Activated T-cell treated with anti-CD3 and anti-CD28 coated beads for 4 hours (primary cell): Measurements from ENCODE around the gene BCAS4.
"Not testable (repeated sequence)": the region's sequence is repeated elsewhere in the genome, so short reads cannot be mapped to it uniquely, and the experiment has no call there.

ENCODE experiments used
- DNase-seq: peaks from one replicate; pipeline ENCODE4 v3.0.0-alpha.2; 2020

BCAS4 gene

DNA sequence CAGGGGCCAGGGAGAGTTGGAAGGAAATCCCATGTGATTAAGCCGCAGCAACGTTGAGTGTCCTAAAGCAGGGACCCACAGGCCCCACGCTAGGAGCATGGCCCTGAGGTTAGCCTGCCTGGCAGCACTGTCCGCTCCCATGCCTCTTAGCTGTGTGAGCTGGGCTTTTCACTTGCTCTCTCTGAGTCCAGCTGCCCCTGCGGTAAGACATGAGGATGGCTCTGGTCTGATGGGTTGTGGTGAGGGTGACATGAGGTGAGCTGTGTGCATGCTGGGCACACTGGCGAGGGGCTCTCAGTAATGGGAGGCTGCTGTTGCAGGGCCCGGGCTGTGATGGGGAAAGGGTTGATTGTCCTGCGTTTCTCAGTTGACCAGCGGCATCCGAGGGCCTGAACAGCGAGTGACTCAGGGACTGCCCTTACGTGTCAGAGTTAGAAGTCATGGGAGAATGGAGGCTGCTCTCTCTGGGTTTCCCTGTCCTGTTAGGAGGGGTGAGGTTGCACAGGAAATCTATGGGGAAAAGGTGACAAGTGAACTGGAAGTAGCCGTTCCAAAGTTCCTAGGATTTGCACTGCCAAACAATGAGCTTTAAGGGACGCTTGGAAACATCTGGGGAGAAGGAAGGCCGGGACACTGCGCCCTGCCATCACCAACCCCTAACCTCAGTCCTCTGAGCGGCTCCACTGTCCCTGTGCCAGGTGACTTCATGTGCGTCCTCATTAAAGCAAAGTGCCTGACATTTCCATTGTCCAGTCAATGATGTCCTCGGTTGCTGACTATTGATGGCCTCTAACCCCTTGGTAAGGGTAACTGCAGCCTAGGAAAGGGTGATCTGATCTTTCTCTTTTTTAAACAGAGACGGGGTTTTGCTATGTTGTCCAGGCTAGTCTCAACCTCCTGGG is 85.0 kb downstream of the BCAS4 start:
- DNase-seq: no peak

DNA sequence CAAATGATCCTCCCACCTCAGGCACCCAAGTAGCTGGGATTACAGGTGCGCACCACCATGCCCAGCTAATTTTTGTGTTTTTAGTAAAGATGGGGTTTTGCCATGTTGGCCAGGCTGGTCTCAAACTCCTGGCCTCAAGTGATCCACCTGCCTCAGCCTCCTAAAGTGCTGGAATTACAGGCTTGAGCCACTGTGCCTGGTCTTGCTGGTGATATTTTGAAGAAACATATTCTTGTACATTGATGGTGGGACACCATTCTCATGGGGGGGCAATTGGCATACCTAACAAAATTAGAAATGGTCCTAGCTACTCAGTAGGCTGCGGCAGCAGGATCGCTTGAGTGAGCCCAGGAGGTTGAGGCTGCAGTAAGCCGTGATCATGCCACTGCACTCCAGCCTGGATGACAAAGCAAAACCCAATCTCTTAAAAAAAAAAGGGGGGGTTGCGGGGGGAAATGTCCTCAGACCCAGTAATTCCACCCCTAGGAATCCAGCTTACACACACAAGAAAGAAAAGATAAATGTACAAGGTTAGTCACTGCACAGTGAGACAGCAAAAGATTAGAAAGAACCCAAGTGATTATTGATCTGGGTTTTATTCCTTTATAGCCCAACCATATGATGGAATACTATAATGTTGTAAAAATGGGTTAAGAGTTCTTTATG is 87.0 kb downstream of the BCAS4 start:
- DNase-seq: not testable (repeated sequence)

DNA sequence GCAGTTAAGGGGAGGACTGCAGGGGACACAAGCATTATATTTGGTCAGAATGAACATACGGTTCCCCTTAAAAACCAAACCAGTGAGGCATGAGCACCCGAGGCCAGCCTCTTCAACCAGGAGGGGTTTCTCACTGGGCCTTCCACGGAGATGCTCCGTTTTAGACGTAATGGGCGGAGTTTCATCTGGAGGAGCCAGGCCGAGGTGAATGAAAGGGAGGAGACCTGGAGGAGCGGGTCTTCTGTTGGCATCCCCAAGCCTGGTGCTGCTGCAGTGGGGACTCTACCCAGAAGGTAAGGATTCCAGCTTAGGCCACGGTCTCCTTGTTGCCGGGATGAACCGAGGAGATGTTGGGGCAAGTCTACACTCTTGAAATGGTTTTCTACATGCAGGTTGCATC is 89.0 kb downstream of the BCAS4 start:
- no peak for DNase-seq

DNA sequence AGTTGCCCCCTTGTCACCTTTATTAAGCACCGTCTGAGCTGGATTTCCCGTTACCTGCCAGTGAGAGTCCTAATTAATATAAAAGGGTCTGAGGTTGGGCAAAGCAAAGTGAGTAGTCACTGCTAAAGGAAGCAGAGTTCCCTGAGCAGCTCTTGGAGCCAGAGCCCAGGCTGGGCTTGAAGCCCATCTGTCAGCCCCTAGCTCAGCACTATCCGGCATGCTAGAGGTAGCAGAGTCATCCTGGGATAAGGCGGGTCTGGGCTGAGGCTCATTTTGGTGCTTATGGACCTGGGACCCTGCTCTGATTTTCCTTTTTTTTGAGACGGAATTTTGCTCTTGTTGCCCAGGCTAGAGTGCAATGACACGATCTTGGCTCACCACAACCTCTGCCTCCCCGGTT is 90.2 kb downstream of the BCAS4 start:
- no peak for DNase-seq

DNA sequence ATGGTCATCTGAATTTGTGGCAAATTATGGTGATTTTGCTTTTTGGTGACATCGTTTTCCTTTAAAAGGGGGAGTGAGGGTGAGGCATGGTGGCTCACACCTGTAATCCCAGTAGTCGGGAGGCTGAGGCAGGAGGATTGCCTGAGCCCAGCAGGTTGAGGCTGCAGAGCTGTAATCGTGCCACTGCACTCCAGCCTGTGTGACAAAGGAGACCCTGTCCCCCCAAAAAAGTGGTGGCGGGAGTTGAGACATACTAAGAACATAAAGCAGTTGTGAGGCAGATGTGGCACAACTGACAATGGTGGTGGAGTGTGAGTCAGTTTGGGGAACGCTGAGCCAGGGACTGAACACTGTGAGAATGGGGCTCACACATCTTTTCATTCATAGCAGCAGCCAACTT is 90.9 kb downstream of the BCAS4 start:
- DNase-seq: no peak

DNA sequence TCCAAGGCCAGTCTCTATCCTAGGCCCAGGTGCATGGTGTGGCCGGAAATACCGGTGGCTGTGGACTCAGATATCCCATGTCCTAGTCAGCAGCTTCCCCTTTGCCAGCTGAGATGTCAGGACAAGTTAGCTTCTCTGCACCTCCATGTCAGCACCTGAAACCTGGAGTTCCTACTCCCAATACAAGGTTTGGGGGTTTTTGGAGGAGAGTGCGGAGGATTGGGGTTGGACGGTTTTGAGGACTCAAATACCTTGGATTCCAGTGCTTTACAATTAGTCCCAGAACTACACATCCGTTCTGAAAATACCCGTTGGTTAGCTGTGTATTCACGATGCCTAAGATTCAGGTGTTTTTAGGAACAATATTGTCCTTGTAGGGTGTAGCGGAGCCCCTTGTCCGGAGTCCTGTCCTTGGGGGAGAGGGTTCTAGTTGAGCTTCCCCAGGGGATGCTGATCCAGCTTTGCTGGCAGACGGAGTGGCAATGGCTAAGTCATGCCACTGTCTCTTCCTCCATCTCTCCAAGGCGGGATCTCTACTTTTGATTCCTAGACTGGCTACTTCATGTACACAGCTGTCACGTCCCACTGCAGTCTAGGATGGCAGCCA is 91.4 kb downstream of the BCAS4 start:
- DNase-seq: no peak

DNA sequence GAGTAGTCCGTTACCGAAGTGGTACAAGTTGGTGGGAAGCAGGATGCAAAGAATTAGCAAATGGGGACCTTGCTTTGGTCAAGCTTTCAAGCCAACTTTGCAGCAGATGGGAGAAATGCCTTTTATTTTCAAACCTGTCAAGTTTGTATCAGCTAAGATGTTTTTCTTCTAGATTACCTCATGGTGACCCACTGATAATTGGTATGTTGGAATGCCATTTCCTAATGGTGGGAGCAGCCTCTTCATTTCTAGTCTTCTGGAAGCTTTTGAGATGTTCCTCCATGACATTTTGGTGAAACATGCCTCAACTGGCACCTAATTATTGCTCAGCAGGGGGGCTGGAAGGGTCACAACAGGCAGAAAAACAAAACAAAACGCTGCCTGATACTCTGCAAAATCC is 92.7 kb downstream of the BCAS4 start:
- no peak for DNase-seq

DNA sequence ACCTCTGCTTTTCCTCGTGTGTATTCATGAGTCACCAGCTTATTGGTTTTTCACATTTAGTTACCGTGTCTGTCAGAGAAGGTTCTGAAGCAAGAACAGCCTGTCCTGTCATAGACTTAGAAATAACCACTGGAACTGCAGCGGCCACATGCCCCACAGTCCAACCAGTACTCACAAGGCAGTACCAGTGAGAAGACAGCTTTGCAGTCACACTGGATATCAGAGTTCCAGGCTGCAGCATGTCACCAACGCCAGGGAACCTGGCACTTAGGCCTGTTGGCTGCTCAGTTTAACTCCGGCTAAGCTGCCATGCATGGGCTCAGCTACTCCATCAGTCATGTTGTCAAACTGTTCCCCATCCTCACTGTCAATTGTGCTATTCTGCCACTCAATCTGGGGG is 96.3 kb downstream of the BCAS4 start:
- DNase-seq: no peak

DNA sequence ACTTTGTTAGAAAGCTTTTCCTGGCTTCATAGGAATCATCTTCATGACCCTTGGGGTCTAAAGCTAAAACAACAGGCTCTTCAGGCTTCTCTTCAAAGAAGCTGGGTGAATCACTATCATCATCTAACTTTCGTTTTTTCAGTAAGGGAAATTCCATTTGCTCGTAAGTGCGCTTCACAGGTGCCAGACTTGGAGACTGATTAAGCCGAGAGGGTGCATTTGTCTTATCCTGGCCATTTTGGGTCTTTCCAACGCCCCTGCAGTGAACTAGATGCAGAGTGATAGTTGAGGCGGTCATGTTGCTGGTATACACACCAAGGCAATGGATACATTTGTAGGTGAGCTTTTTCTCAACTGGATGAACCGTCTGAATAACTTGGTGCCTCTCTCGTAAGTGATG is 97.5 kb downstream of the BCAS4 start:
- DNase-seq: no peak

DNA sequence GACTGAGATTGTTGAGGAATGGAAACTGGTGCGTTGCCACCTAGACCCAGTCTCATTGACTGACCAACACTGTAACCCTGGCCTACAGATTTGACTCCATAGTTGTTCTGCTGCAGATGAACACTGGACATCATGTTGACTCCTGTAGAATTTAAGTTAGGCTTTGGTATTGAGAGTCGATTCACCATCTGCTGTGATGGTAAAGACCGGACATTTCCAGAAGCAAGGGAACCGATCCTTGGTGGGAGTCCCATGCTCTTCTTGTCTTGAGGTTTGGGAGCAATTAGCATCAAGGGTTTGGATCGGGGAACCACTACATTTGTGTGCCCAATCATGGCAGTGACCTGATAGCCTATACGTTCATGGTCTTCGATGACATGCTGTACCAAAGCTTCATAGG is 98.8 kb downstream of the BCAS4 start:
- no peak for DNase-seq

DNA sequence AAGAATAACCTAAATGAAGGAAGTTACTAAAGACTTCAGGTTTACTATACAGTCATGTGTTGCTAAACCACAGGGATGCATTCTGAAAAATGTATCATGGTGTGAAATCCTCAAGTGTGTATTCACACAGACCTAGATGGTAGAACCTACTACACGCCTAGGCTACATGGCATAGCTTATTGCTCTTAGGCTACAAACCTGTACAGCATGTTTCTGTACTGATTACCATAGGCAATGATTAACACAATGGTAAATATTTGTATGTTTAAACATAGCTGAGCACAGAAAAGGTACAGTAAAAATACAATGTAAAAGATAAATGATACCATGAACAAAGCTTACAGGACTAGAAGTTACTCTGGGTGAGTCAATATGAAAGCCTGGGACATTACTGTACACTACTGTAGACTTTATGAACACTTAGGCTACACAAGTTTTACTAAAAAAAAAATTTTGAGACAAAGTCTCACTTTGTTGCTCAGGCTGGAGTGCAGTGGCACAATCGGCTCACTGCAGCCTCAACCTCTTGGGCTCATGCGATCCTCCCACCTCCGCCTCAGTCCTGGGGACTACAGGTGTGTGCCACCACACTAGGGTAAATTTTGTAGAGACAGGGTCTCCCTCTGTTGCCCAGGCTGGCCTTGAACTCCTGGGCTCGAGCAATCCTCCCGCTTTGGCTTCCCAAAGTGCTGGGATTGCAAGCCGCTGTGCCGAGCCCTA is 100.4 kb downstream of the BCAS4 start:
- no peak for DNase-seq

DNA sequence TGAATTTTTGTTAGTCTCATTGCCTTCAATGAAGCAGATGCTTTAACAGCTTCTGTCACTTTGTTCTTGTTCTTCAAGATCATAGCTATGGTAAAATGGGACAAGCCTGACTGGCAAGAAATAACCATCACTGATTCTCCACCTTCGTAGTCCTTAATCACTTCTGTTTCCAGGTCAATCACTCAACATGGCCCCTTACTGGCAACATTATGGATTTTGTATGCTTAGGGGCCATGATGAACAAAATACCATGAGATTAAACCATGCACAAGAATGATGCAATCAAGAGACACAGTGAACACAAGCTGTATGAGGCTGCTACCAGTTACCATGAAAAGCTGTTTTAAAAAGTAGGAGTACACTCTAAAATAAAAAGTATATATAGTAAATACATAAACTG is 103.6 kb downstream of the BCAS4 start:
- DNase-seq: no peak

DNA sequence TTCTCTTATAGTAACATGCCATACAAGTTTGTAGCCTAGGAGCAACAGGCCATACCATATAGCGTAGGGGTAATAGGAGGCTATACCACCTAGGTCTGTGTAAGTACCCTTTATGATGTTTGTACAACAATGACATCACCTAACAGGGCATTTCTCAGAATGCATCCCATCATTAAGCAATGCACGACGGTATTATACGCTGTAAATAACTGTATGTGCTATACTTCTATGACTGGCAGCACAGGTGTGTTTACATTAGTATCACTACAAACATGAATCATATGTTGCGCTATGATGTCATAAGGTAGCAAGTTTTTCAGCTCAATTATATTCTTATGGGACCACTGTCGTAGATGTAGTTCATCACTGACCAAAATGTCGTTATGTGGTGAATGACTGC is 105.4 kb downstream of the BCAS4 start:
- DNase-seq: no peak

DNA sequence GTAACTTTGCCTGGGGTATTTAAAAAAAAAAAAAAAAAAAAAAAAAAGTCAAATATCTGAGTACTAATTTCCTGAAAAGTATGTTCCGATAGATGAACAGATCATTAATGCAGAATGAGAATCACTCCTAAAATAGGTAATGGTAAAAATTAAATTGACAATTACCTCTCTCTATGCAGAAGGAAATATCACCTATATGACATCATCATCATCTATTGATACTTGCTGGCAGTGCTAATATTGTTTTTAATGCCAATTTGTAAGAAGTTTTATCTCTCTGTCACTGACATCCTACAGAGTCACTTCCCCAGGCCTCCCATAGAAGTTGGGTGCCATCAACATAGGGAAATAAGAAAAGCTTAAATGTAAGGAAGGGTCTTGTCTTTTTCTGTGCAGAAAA is 106.4 kb downstream of the BCAS4 start:
- no peak for DNase-seq

DNA sequence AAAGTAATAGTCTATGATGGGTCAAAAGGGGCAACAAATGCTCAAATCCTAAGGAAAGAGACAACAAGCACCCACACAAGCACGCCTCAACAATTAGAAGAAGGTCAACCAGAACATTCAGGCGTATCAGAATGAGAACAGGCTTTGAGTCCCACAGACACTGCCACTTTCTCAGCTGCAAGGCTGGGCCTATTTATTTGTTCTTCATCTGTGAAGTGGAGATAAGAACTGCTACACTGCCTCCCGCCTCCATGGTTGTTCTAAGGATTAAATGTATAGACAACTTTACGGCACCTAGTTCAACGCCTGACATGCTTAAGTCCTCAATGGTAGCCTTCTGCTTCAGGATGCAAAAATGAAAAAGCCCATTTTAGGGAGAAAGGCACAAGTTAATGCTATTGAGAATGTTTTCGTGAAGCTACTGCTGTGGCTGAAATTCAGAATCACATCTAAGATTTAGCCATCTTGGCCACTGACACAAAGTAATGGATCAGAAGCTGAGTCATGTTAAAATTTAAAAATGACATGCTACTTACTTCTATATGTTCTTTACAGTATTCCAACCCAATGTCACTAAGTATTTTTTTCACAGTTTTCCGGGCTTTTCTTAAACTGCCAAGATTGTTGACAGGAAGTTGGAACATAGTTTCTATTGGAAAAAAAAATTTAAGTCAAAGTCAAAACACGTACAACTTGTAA is 108.6 kb downstream of the BCAS4 start:
- DNase-seq: no peak

DNA sequence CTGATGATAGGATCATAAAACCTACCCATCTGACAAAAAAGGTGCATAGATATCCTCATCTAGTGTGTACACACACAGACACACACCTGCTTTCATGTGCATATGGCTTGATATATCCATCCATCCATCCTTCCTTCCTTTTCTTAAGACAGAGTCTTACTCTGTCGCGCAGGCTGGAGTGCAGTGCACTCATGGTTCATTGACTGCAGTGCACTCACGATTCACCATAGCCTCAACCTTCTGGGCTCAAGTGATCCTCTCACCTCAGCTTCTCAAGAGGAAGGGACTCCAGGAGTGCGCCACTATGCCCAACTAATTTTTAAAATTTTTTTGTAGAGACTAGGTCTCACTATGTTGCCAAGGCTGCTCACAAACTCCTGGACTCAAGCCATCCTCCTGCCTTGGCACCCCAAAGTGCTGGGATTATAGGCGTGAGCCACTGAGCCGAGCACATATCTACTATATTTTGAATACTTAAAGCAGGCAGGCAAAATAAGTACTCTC is 109.3 kb downstream of the BCAS4 start:
- DNase-seq: no peak

DNA sequence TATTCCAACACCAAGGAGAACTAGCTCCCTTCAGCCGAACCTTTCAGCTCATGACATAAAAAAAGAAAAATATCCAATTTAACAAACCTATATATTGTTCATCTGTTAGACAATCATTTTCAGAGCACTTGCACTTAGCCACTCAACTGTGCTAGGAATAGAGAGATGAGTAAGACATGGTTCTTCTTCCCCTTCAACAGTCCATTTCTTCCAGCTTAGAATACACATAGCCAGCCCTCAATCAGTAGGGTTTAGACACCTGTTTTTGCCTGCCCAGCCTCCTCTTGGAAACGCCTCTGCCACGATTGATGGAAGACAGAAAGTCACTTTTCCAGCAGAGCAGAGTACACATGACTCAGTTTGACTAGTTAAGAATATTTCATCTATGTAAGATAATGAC is 114.6 kb downstream of the BCAS4 start:
- DNase-seq: no peak

DNA sequence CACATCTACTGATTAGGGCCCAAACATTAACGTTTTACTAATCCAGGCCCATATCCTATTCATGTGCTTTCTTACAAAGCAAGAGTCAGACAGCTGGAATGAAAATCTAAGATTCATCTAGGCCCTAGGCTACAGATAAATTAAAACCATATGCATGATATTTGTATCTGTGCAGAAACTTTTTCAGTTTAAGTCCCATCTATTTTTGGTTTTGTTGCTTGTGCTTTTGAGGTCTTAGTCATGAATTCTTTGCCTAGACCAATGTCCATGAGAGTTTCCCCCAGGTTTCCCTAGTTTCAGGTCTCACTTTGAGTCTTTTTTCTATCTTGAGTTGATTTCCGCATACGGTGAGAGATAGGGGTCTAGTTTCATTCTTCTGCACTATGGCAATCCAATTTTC is 116.2 kb downstream of the BCAS4 start:
- no peak for DNase-seq

DNA sequence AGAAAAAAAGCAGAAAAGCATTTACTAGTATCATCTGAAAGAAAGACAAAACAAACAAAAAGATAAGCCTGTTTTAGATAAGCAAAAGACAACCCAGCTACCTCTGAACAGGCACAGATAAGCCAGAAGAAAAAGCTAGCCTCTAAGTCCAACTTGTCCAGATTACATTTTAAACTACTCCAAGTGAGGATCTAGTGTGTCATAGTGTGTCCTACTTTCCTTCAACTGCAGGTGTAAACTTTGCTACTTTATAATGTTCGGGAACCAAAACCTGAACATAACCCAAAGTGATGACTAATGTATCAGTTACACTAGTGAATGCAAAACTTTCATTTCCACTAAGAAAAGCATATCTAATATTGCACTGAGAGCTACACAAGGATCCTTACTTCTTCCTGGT is 116.9 kb downstream of the BCAS4 start:
- DNase-seq: no peak

DNA sequence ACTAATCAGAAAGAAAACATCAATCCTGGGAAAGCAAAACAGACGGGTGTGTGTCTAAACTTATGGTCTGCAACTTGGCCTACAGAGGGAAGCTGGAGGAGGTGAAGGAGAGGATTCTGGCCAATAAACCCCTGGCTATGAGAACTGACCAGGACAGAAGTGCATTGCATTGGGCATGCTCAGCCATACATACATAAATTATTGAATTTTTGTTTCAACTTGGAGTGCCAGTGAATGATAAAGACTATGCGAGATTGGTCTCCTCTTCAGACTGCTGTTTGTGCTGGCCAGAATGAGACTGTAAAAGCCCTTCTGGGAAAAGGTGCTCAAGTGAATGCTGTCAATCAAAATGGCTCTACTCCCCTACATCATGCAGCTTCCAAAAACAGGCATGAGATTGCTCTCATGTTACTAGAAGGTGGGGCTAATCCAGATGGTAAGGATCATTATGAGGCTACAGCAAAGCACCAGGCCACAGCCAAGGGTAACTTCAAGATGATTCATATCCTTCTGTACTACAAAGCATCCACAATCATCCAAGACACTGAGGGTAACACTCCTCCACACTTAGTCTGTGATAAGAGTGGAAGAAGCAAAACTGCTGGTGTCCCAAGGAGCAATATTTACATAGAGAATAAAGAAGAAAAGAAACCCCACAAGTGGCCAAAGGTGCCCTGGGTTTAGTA is 119.0 kb downstream of the BCAS4 start:
- no peak for DNase-seq

DNA sequence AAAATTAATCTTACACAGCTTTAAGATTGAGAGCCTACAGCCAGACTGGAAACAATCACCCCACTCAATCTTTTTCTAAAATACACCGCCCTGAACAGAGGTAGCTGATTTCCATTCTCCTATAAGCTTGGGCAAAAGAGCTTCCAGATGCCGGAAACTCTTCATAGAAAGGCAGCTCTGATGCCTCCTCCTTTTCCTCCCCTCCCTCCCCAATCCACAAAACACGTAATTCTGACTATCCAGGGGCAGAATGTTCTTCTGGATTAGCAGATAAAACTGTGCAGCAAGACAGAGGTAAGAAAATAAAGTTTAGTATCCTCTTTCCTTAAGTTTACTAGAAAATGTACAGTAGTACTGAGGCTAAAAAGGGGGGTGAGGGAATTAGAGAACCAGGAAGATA is 120.6 kb downstream of the BCAS4 start:
- no peak for DNase-seq

DNA sequence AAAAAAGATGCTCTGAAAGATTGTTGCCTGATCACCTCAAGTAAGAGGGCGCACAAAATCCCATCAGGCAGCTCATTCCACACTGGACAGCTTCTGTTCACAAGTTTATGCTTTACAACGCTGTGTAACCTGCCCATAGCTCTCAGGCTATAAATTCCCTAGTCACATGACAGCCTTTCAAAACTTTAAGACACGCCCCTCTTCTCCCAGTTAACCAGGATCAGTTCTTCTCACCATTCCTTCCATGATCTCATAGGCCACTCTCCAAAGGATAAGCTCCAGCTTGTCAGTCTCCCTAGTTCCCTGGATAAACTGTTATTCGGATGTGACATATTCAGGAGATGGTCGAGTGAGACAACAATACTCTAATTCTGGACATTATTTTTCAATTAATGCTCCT is 121.4 kb downstream of the BCAS4 start:
- DNase-seq: no peak
